Measurements from ENCODE around the gene ADGRG2. TPM values are rescaled to one million over a fixed set of nuclear protein-coding genes. Genes with fewer than 3 reads are reported as not detected.
A peak's percentile ranks its signal among the peaks of the same experiment; 100 is the strongest.

The ADGRG2 gene
- 0.11 and 0.13 TPM in 2 replicates for total RNA-seq (2014; rRNA removed)
- polyA plus RNA-seq (2012), result 0.12 TPM

- peak; percentile 17 for DNase-seq (ENCODE audit: low read depth)
Observed at GRCh38 chrX:19121898-19122640, at the start of gene ADGRG2. Gene ADGRG2 (minus strand): TSS chrX:19122468. CDS start chrX:19068834, 53,634 bp downstream.

DNA sequence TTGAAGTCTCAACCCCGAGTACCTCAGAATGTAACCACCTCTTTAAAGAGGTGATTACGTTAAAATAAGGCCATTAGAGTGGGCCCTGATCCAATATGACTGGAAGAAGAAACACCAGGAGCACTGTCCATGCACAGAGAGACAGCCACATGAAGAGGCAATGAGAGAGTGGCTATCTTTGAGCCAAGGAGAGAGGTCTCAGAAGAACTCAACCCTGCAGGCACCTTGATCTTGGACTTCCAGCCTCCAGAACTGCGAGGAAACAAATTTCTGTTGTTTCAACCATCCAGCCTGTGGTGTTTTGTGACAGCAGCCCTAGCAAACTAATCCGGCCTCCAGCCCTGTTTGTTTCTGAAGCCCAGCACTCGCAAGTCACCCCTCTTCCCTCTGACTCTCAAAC lies 46.3 kb upstream of the ADGRG2 start:
- no peak for DNase-seq (ENCODE audit: low read depth)

- DNase-seq (ENCODE audit: low read depth), result no peak
Observed at GRCh38 chrX:19162851-19163250, 40.6 kb upstream of the ADGRG2 start.

DNA sequence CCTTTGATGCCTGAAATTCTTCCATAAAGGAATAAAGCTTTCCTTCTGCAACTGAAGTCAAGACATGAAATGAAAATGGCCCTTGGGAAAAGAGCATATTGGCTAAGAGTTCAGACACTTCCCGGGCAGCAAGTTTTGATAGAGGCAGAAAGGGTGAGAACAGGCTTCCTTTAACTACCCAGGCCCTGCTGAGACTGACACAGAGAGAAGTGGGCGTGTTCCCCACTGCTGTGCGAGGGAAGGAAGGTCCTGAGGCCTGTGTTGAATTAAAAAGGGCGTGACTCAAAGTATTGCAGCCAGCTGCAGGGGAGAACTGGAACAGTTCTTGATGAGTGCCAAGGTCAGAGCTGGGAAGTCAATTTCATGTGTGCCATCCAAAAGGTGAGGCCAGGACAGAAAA lies 33.9 kb upstream of the ADGRG2 start:
- DNase-seq (ENCODE audit: low read depth), result no peak

- DNase-seq (ENCODE audit: low read depth), result no peak
Observed at GRCh38 chrX:19152762-19153161, 30.5 kb upstream of the ADGRG2 start.

DNA sequence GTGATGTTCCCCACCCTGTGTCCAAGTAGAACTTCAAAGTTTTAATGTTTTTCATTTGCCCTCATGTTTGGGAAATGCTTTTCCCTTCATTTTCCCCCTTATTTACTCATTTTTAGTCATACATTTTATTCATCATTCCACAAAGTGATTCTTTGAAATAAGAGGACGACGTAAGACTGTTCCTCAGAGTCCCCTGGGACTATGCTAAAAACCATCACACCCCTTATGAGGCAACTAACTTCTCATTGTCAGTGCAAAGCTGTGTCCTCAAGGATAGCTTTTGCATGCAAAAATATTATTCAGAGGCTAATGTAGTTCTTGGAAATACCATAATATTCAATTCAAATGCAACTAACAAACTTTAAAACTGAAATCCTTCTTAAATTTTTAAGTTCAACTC lies 14.8 kb upstream of the ADGRG2 start:
- DNase-seq (ENCODE audit: low read depth), result no peak

DNA sequence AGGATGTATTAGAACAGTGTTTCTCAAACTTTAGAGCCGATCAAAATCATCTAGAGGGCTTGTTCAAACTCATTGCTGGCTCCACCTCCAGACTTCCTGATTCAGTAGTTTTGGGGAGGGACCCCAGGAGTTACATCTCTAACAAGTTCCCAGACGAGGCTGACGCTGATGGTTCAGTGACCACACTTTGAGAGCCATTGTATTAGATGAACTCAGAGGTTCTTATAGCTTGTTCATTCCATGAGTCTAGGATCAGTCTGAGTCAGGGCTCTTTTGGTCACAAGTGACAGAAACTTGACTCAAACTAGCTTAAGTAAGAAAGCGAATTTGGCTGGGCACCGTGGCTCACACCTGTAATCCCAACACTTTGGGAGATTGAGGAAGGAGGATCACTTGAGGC lies 11.5 kb upstream of the ADGRG2 start:
- no peak for DNase-seq (ENCODE audit: low read depth)

GRCh38 chrX:19133231-19133630 lies 11.0 kb upstream of the ADGRG2 start:
- DNase-seq (ENCODE audit: low read depth), result no peak

GRCh38 chrX:19130628-19131027 lies 8.4 kb upstream of the ADGRG2 start:
- DNase-seq (ENCODE audit: low read depth), result no peak

DNA sequence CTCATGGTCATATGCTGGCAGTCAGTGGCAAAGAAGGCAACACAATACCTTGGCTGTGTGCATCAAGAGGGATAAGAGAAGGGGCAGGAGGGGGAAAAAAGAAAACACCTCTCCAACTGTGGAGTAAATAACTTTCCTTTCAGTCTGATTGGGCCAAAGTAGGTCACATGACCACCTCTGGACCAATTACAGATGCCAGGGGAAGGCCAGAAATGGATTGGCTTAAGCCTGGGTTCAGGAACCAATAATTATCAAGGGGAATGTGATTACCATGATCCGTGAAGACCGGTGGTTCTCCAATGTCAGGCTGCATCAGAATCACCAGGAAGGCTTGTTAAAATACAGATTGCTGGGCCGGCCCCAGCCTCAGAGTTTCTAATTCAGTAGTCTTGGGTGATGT lies 7.4 kb upstream of the ADGRG2 start:
- no peak for DNase-seq (ENCODE audit: low read depth)

- DNase-seq (ENCODE audit: low read depth), result peak; percentile 23
Observed at GRCh38 chrX:19127649-19128168, 5.4 kb upstream of the ADGRG2 start.

DNA sequence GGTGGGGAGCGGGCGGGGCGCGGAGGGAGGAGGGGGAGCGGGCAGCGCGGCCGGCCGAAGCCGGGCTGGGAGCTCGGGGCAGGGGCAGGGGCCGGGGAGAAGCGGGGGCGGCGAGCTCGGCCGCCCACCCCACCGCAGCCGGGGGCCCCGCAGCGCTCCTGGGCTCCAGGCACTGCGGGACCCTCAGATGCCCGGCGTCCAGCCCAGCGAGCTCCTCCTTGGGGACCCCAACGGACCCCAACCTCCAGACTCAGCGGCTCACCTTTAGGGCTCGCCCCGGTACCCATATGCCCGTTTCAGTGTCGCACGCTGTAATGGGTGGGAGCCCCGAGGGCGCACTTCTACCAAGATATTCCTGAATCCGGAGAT lies 357 bp upstream of the ADGRG2 start:
- DNase-seq (ENCODE audit: low read depth), result no peak

GRCh38 chrX:19121466-19121865 lies 802 bp downstream of the ADGRG2 start:
- DNase-seq (ENCODE audit: low read depth), result no peak

- DNase-seq (ENCODE audit: low read depth), result no peak
Observed at GRCh38 chrX:19110642-19111041, 11.6 kb downstream of the ADGRG2 start.

GRCh38 chrX:19107035-19107434 lies 15.2 kb downstream of the ADGRG2 start:
- DNase-seq (ENCODE audit: low read depth), result no peak

DNA sequence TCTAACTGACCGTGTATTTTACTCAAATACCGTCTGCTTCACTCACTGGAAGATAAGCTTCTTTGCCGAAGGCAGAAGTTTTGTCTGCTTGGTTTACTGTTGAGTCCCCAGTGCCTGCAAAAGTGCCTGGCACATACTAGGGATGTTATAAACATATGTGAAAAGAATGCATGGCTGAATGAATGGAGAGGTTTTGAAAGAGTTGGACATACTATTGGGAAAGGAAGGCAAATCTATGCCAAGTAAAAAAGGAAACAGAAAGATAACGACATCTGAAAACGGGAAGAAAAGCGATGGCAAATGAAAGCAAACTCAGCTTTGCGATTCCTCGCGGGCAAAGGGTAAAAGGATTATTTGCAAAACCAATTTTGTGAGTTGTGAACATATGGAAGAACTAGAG lies 21.7 kb downstream of the ADGRG2 start:
- DNase-seq (ENCODE audit: low read depth), result no peak

DNA sequence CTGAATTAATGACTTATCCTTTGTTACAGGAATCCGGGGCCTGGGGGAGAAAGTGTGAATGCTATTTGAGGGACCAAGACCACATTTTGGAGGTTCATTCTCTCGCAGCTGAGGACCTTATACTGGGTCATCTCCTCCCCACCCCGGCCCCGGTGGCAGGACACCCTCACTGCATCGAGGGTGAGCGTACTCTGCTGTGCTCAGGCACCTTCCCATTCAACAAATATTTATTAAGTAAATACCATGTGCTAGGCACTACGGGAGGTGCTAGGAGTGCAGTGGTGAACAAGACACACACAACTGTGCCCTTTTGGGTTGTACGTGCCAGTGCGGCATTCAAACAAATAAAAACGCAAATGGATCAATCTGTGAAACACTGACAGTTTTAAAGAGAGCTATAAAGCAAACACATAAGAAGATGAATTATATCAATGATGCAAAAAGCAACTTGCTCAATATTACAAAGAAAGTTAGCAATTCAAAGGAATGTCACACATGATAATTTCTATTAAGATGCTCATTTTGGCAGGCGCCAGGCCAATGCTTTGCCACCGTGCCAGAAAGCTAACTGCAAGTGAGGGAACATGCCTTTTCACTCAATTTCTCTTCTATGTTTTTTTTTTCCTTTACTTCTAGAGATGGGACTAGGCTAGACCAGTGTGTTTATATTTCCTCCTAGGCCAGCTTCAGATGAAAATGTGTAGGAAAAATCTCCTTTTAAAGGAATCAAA lies 24.6 kb downstream of the ADGRG2 start:
- DNase-seq (ENCODE audit: low read depth), result no peak

DNA sequence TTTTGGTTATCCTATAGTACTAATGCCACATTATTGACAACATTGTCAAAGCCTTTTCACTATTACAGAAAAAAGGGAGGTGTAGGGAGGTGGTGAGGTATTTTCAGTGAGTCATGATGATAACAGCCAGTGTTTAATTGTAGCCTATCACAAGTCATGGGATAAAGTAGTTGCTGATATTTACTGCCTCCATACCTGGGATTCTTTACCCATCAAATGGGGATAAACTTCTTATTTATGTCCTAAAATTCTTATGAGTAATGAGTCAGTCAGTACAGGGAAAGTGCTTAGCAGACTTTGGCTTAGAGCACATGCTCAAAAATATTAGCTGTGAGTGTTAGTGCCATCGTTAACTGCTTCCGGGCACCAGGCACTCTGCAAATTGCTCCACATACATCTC lies 25.7 kb downstream of the ADGRG2 start:
- DNase-seq (ENCODE audit: low read depth), result no peak

- no peak for DNase-seq (ENCODE audit: low read depth)
Observed at GRCh38 chrX:19094654-19095053, 27.6 kb downstream of the ADGRG2 start.

DNA sequence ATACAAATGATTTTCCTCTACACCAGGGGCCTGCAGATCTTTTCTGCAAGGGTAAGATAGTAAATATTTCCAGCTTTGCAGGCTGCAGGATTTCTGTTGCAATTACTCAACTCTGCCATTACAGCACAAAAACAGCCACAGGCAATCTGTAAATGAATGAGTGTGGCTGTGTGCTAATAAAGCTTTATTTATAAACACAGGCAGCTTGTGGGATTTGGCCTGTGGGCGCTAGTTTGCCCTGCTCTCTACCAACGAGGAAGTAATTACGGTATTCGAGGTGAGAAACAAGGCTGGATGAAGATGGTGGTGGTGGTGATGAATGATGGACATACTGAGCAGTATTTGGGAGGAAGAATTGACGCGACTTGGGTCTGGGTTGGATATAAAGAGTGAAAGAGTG lies 30.7 kb downstream of the ADGRG2 start:
- DNase-seq (ENCODE audit: low read depth), result no peak

- DNase-seq (ENCODE audit: low read depth), result no peak
Observed at GRCh38 chrX:19089555-19090040, 32.7 kb downstream of the ADGRG2 start.

- no peak for DNase-seq (ENCODE audit: low read depth)
Observed at GRCh38 chrX:19086102-19086772, 36.0 kb downstream of the ADGRG2 start.
